ENCODE measurements around the gene ZDHHC15.

DNA sequence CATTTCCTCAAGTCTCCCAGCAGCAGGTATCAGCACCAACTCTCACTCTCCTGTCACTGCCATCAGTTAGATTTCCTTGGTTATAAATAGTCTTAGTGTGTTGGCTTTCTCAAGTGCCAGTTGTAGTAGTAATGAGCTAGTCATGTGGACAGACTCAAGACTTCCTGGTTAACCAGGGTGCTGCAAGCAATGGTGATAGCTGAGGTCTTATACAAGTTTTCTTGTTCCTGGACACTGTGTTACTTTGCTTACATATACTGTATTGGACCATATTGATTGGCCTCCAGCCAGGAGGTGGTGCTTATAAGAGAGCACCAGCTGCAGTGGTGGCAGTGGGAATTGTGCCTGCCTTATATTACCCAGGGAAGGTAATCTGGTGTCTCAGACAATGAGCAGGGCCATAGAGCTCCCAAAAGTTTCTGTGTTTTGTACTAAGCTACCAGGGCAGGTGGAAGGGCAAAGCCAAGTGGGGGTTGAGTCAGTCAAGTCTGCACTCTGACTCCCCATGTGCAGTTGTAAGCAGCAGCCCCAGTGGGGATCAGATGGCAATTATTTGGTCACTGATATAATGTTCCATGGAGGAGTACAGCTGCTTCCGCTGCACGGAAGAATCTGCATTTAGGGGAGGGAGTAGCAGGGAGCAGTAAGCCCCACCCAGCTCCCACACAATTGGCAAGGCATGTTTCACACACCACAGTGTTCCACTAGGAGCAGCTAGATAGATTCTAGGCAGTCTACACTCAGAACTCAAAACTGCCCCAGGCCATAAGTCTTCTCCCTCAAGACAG is 24.1 kb upstream of the ZDHHC15 start:
- TF ChIP-seq, protein P1, sequence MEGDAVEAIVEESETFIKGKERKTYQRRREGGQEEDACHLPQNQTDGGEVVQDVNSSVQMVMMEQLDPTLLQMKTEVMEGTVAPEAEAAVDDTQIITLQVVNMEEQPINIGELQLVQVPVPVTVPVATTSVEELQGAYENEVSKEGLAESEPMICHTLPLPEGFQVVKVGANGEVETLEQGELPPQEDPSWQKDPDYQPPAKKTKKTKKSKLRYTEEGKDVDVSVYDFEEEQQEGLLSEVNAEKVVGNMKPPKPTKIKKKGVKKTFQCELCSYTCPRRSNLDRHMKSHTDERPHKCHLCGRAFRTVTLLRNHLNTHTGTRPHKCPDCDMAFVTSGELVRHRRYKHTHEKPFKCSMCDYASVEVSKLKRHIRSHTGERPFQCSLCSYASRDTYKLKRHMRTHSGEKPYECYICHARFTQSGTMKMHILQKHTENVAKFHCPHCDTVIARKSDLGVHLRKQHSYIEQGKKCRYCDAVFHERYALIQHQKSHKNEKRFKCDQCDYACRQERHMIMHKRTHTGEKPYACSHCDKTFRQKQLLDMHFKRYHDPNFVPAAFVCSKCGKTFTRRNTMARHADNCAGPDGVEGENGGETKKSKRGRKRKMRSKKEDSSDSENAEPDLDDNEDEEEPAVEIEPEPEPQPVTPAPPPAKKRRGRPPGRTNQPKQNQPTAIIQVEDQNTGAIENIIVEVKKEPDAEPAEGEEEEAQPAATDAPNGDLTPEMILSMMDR (conservative IDR thresholded peaks at IDR 0.05), result no peak
- TF ChIP-seq ZFX (IDR thresholded peaks at IDR 0.05), result no peak

Data from C4-2B (cell line).